Thoracic aorta (tissue), 2 donors: ENCODE results near the gene KCNJ8. TPM values are rescaled to one million over a fixed set of nuclear protein-coding genes. Genes with fewer than 3 reads are reported as not detected.

Experiments
- ATAC-seq: fragments of 150-250 bp; one replicate; pipeline ENCODE4 v1.8.0; 2017; ENCODE audit warnings: low read depth; ENCODE audit not compliant: insufficient number of reproducible peaks, low FRiP score
- DNase-seq: peaks from one replicate; pipeline ENCODE4 v3.0.0-alpha.2; 2020; ENCODE audit warnings: low spot score
- H3K27ac ChIP-seq, 2 donors: fragments of 200-600 bp; sonication (generic); 1 replicate in 1 of 2; 2 replicates in 1 of 2; pipeline ENCODE4 v1.5.1; 2016; ENCODE audit warnings: mild to moderate bottlenecking in 2 of 2, moderate library complexity in 2 of 2
- H3K27me3 ChIP-seq: fragments of 200-600 bp; sonication (generic); replicated peaks from 2 replicates; pipeline ENCODE4 v1.6.0; 2016; ENCODE audit warnings: mild to moderate bottlenecking; ENCODE audit not compliant: insufficient read depth
- H3K36me3 ChIP-seq: fragments of 200-600 bp; sonication (generic); one replicate; pipeline ENCODE4 v1.5.1; 2016
- H3K4me1 ChIP-seq, 2 donors: fragments of 200-600 bp; sonication (generic); 1 replicate in 1 of 2; 2 replicates in 1 of 2; pipeline versions ENCODE4 v1.5.1 to v1.6.0; 2016; ENCODE audit warnings: low read depth in 2 of 2, mild to moderate bottlenecking in 1 of 2; ENCODE audit not compliant: control insufficient read depth in 1 of 2
- H3K4me3 ChIP-seq: fragments of 200-600 bp; sonication (generic); 2 replicates; pipeline ENCODE4 v1.5.1; 2016; ENCODE audit warnings: mild to moderate bottlenecking
- H3K9me3 ChIP-seq: fragments of 200-600 bp; sonication (generic); 2 replicates; pipeline ENCODE4 v1.5.1; 2016
- CTCF ChIP-seq: fragments of 200-600 bp; sonication (generic); IDR thresholded peaks from one replicate; pipeline ENCODE4 v1.5.1; 2019; ENCODE audit warnings: antibody characterized with exemption
- total RNA-seq, 2 donors: library from RNA; depleted of rRNA; stranded (reverse); fragments of >200 nt; gene quantifications; one replicate each; pipeline versions ENCODE4 v1.1.0 to v1.2.3, GENCODE V29; 2016

The KCNJ8 gene
- total RNA-seq, 2 donors from 2014 or later: 7.0 to 8.1 TPM

- DNase-seq: no peak
- Histone ChIP-seq H3K4me1 (no peaks in the 10 kb centered on the region), H3K27me3 (no peaks in the 10 kb centered on the region), H3K27ac (no peak overlapping the region), H3K36me3 (peaks cover 5% of the 10 kb centered on the region), H3K4me3 (no peak overlapping the region), H3K9me3 (no peaks in the 10 kb centered on the region)
- TF ChIP-seq CTCF: no peak
- ATAC-seq: no peak
Measured at GRCh38 chr12:21763531-21763930, 11.0 kb downstream of the KCNJ8 start.

- ATAC-seq (no peak), DNase-seq (no peak)
- TF ChIP-seq CTCF: no peak
- H3K27me3 ChIP-seq: no peaks in the 10 kb centered on the region
- no peak overlapping the region for H3K4me3 ChIP-seq
- H3K9me3 ChIP-seq: no peaks in the 10 kb centered on the region
- H3K36me3 ChIP-seq: no peaks in the 10 kb centered on the region
- no peaks in the 10 kb centered on the region for H3K4me1 ChIP-seq
- H3K27ac ChIP-seq: no peak overlapping the region
Measured at GRCh38 chr12:21759737-21760136, 14.8 kb downstream of the KCNJ8 start.

GRCh38 chr12:21757735-21758134, 16.8 kb downstream of the KCNJ8 start:
- no peaks in the 10 kb centered on the region for H3K4me1 ChIP-seq
- no peaks in the 10 kb centered on the region for H3K9me3 ChIP-seq
- ATAC-seq (no peak), DNase-seq (no peak)
- TF ChIP-seq CTCF: no peak
- no peaks in the 10 kb centered on the region for H3K27me3 ChIP-seq
- no peak overlapping the region for H3K27ac ChIP-seq
- H3K4me3 ChIP-seq: no peak overlapping the region
- no peaks in the 10 kb centered on the region for H3K36me3 ChIP-seq

GRCh38 chr12:21756699-21757098, 17.8 kb downstream of the KCNJ8 start:
- Histone ChIP-seq H3K4me1 (peaks cover 0 to 3% of the 10 kb centered on the region in 2 donors), H3K9me3 (no peaks in the 10 kb centered on the region), H3K27me3 (no peaks in the 10 kb centered on the region), H3K4me3 (no peak overlapping the region), H3K36me3 (no peaks in the 10 kb centered on the region), H3K27ac (no peak overlapping the region)
- TF ChIP-seq CTCF: no peak
- no peak for ATAC-seq
- no peak for DNase-seq

GRCh38 chr12:21751517-21751916, 23.0 kb downstream of the KCNJ8 start:
- H3K36me3 ChIP-seq: no peaks in the 10 kb centered on the region
- H3K4me1 ChIP-seq: peaks cover 0 to 10% of the 10 kb centered on the region in 2 donors
- H3K9me3 ChIP-seq: no peaks in the 10 kb centered on the region
- DNase-seq (no peak), ATAC-seq (no peak)
- H3K27ac ChIP-seq: no peak overlapping the region
- H3K27me3 ChIP-seq: no peaks in the 10 kb centered on the region
- no peak for TF ChIP-seq CTCF
- no peak overlapping the region for H3K4me3 ChIP-seq
